ENCODE results near the gene HDX. TPM values are rescaled to one million over a fixed set of nuclear protein-coding genes. Genes with fewer than 3 reads are reported as not detected.

Gene HDX
- total RNA-seq, 2 experiments from 2014 or later: 0.38 to 0.47 TPM

GRCh38 chrX:84475596-84475995, 26.7 kb downstream of the HDX start:
- POLR2A ChIA-PET: no interaction called here
- no peak for ATAC-seq (ENCODE audit: poor library complexity)
- CTCF ChIA-PET: interaction anchor here (0.7 kb wide), 1 partner anchor 105 kb away, joined by 5 read pairs; no protein-coding TSS in a partner anchor

GRCh38 chrX:84475101-84475500, 27.2 kb downstream of the HDX start:
- intact Hi-C loops (cut with DNase I, micrococcal nuclease): no loop called here
- Histone ChIP-seq H3K9me3 (ENCODE audit: control insufficient read depth in 1 of 2, insufficient read depth in 1 of 2, low read length in 2 of 2) (peaks cover 0 to 5% of the 10 kb centered on the region in 2 experiments), H3K36me3 (ENCODE audit: insufficient read depth, low read length) (no peaks in the 10 kb centered on the region), H3K27me3 (ENCODE audit: control insufficient read depth in 1 of 2, insufficient read depth in 2 of 2, low read length in 2 of 2) (no peaks in the 10 kb centered on the region), H3K27ac (ENCODE audit: low read depth in 1 of 2, low read length in 2 of 2) (no peak overlapping the region), H3K4me3 (ENCODE audit: low read length) (no peak overlapping the region), H3K4me1 (ENCODE audit: insufficient read depth, low read length) (no peaks in the 10 kb centered on the region)
- POLR2A ChIA-PET: no interaction called here
- Mint-ChIP-seq H3K27ac (no peak overlapping the region), H3K4me1 (ENCODE audit: low read depth) (no peaks in the 10 kb centered on the region), H3K36me3 (ENCODE audit: low read depth) (no peaks in the 10 kb centered on the region), H3K4me3 (no peak overlapping the region), H3K27me3 (no peaks in the 10 kb centered on the region), H3K9me3 (no peaks in the 10 kb centered on the region)
- CTCF ChIA-PET: no interaction called here
- TF ChIP-seq CTCF (IDR thresholded peaks at IDR 0.05): no peak
- no peak for DNase-seq
- no peak for ATAC-seq (ENCODE audit: poor library complexity)

More at GRCh38 chrX:84475596-84475995, 26.7 kb downstream of the HDX start:
- DNase-seq: no peak
- H3K36me3 Mint-ChIP-seq (ENCODE audit: low read depth): no peaks in the 10 kb centered on the region
- Histone ChIP-seq H3K27ac (ENCODE audit: low read depth in 1 of 2, low read length in 2 of 2) (no peak overlapping the region), H3K9me3 (ENCODE audit: control insufficient read depth in 1 of 2, insufficient read depth in 1 of 2, low read length in 2 of 2) (peaks cover 0 to 5% of the 10 kb centered on the region in 2 experiments), H3K4me3 (ENCODE audit: low read length) (no peak overlapping the region), H3K4me1 (ENCODE audit: insufficient read depth, low read length) (no peaks in the 10 kb centered on the region), H3K36me3 (ENCODE audit: insufficient read depth, low read length) (no peaks in the 10 kb centered on the region), H3K27me3 (ENCODE audit: control insufficient read depth in 1 of 2, insufficient read depth in 2 of 2, low read length in 2 of 2) (no peaks in the 10 kb centered on the region)
- no peak for TF ChIP-seq CTCF (IDR thresholded peaks at IDR 0.05)
- H3K27ac Mint-ChIP-seq: no peak overlapping the region
- intact Hi-C loops (cut with DNase I, micrococcal nuclease): no loop called here
- no peaks in the 10 kb centered on the region for H3K4me1 Mint-ChIP-seq (ENCODE audit: low read depth)
- H3K27me3 Mint-ChIP-seq: no peaks in the 10 kb centered on the region
- H3K9me3 Mint-ChIP-seq: no peaks in the 10 kb centered on the region
- H3K4me3 Mint-ChIP-seq: no peak overlapping the region

GRCh38 chrX:84469226-84469625, 33.0 kb downstream of the HDX start:
- TF ChIP-seq CTCF (IDR thresholded peaks at IDR 0.05): no peak
- H3K4me1 Mint-ChIP-seq (ENCODE audit: low read depth): no peaks in the 10 kb centered on the region
- ATAC-seq (ENCODE audit: poor library complexity): no peak
- H3K27me3 ChIP-seq (ENCODE audit: control insufficient read depth in 1 of 2, insufficient read depth in 2 of 2, low read length in 2 of 2): no peaks in the 10 kb centered on the region
- ChIA-PET POLR2A (no interaction called here), CTCF (no interaction called here)
- no peaks in the 10 kb centered on the region for H3K27me3 Mint-ChIP-seq
- H3K9me3 ChIP-seq (ENCODE audit: control insufficient read depth in 1 of 2, insufficient read depth in 1 of 2, low read length in 2 of 2): peaks cover 0 to 5% of the 10 kb centered on the region in 2 experiments
- no peak overlapping the region for H3K4me3 Mint-ChIP-seq
- H3K36me3 Mint-ChIP-seq (ENCODE audit: low read depth): no peaks in the 10 kb centered on the region
- H3K36me3 ChIP-seq (ENCODE audit: insufficient read depth, low read length): no peaks in the 10 kb centered on the region
- H3K27ac ChIP-seq (ENCODE audit: low read depth in 1 of 2, low read length in 2 of 2): no peak overlapping the region
- intact Hi-C loops (cut with DNase I, micrococcal nuclease): no loop called here
- H3K4me1 ChIP-seq (ENCODE audit: insufficient read depth, low read length): no peaks in the 10 kb centered on the region
- DNase-seq: no peak
- H3K4me3 ChIP-seq (ENCODE audit: low read length): no peak overlapping the region
- H3K9me3 Mint-ChIP-seq: no peaks in the 10 kb centered on the region
- no peak overlapping the region for H3K27ac Mint-ChIP-seq

All from CD4-positive, alpha-beta T cell (primary cell).